Activated T-helper 1 cell treated with Interleukin-2 at 50 U/mL for 16 hours (primary cell): ENCODE measurements around the gene CD19.

Experiments used
- DNase-seq: peaks from one replicate; pipeline ENCODE4 v3.0.0-alpha.2; 2020; ENCODE audit warnings: low read depth

The CD19 gene

DNA sequence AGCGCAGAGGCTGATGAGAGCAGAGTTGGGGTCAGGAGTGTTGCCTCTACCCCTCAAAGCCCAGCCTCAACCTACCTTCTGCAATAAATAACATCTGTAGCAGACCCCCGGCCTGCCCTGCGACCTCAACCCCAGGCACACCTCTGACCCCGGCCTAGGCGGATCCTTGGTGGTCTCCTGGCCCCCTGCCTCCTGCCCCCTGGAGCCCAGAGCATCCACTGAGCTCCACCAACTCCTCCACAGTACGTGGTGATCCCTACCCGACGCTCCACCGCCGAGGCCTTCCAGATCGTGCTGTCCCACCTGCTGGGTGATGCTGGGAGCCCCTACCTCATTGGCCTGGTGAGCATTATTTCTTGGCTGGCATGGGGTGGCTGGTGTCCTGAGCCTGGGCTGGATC lies 51.2 kb downstream of the CD19 start:
- DNase-seq, result no peak

DNA sequence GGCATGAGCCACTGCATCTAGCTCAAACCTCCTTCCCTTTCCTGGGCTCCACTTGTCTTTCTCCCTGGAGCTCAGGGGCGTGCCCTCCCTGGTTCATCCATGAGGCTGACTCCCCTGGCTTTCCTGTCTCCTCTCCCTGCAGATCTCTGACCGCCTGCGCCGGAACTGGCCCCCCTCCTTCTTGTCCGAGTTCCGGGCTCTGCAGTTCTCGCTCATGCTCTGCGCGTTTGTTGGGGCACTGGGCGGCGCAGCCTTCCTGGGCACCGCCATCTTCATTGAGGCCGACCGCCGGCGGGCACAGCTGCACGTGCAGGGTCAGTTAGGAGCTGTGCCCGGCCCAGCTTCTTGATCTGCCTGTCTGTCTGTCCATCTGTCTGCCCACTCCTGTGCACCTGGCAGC lies 51.9 kb downstream of the CD19 start:
- DNase-seq, result no peak

DNA sequence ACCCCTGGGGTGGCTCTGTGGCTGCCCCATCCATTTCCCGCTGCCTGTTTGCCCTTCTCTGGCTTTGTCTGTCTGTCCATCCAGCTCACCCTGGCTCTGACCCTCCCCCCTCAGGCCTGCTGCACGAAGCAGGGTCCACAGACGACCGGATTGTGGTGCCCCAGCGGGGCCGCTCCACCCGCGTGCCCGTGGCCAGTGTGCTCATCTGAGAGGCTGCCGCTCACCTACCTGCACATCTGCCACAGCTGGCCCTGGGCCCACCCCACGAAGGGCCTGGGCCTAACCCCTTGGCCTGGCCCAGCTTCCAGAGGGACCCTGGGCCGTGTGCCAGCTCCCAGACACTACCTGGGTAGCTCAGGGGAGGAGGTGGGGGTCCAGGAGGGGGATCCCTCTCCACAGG lies 52.3 kb downstream of the CD19 start:
- no peak for DNase-seq

DNA sequence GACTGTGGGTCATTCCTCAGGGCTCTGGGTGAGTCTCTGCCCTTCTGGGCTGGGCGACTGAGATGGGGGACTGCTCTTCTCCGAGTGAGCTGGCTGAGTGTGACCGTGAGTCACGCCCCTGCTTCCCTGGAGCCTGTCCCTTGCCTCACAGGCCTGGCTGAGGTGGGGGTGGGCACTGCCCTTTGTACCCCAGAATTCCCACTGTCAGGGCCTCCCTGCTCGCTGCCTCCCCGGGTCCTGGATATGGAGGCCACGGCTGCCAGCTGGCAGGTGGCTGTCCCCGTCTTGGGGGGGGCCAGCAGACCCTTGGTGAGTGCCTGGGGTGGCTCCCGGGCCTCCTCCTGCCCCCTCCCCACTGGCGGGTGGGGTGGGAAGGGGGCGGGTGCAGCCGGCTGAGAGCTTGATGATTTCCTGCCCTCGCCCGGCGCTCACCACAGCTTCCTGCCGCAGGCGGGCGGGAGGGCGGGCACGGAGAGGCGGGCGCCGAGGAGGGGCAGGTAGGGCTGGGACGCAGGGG lies 52.9 kb downstream of the CD19 start, which contains the start of gene LAT:
Gene LAT (plus strand): TSS at position 434 of the 517 bp plus-strand sequence. CDS start 366 bp downstream, outside the sequence.
- peak; percentile 81 for DNase-seq

DNA sequence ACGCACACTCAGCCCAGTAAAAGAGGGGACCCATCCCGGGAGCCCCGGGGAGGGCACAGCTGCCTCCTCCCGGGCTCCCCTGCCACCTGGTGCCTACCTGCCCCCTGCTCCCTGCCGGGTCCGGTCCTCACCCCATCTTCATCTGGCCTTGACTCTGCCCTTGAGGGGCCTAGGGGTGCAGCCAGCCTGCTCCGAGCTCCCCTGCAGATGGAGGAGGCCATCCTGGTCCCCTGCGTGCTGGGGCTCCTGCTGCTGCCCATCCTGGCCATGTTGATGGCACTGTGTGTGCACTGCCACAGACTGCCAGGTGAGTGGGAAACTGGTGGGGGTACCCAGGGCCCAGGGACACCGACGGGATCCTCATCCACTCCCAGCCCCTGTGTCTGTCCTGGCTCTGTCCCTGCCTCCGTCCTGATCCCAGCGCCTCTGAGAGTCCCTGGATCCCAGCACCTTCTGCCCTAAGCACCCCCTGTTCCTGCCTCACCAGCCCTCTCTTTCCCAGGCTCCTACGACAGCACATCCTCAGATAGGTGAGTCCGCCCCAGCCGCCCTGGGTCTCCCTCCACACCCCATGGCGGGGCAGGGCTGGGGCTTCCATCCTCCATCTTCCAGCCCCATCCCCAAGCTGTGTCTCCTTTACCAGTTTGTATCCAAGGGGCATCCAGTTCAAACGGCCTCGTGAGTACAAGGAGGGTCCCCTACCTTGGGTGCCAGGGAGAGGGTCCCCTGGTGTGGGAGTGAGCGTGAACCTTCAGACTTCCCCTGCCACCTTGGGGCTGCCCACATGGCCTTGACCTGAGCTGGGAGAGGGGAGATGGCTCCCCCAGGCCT lies 53.7 kb downstream of the CD19 start:
- DNase-seq, result no peak

DNA sequence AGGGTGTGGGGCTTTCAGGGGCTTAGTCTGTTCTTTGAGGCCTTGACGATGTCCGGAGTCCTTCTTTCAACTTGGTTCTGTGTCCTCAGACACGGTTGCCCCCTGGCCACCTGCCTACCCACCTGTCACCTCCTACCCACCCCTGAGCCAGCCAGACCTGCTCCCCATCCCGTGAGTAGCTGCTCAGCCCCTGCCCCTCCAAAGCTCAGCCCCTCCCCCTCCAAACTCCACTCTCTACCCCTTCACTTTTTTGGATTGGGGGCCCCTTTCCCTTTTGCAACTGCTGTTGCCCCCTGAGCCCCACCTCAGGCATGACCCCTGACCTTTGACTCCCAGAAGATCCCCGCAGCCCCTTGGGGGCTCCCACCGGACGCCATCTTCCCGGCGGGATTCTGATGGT lies 54.3 kb downstream of the CD19 start:
- no peak for DNase-seq

DNA sequence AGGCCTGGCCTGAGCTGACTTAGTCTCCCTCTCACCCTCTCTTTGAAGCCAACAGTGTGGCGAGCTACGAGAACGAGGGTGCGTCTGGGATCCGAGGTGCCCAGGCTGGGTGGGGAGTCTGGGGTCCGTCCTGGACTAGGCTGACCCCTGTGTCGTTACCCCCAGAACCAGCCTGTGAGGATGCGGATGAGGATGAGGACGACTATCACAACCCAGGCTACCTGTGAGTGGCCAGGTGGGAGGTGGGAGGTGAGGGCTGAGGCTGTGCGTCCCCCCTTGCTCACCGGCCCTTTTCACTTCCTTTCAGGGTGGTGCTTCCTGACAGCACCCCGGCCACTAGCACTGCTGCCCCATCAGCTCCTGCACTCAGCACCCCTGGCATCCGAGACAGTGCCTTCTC lies 54.7 kb downstream of the CD19 start:
- DNase-seq, result no peak

DNA sequence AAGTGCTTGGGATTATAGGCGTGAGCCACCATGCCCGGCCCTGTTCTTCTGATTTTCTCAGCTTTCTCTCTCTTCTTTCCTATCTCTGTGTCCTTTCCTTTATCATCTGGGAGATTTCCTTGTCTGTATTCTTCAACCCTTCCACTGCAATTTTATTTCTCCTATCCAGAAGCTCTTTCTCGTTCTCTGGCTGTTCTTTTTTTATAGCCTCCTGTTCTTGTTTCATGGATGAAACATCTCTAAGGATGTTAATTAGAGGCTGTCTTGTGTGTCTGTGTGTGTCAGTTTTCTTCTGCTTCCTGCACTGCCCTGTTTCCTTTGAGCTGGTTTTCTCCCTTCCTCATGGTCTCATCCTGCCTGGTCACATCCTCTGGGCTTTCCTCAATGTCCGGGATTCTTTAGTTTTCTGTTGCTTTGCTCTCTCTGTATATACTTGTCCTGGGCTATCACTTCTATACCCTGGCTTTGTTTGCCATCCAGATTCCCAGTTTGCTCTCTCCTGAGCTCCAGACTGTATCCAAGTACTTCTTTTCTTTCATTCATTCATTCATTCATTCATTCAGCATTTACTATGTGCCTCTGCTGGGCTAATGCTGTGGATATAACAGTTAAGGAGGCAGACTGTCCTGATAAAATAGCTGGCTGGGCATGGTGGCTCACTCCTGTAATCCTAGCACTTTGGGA lies 55.5 kb downstream of the CD19 start:
- DNase-seq, result no peak
